Pancreas (tissue), 10 donors: ENCODE measurements around the gene KRT71. TPM values are rescaled to one million over a fixed set of nuclear protein-coding genes. Genes with fewer than 3 reads are reported as not detected.

Experiments used
- ATAC-seq, 4 donors: fragments of 200-7000 bp; cut with Tn5 transposase; one replicate each; pipeline versions ENCODE4 v1.8.0 to v1.9.1; 2020; ENCODE audit warnings: mild to moderate bottlenecking in 4 of 4, moderate library complexity in 4 of 4
- DNase-seq, 6 donors: peaks; one replicate each; pipeline ENCODE4 v3.0.0-alpha.2; 2020
- FAIRE-seq: peaks from 2 replicates; lab custom pipeline; 2012; peaks lifted over from hg19 to GRCh38; lab: Jason Lieb, UNC
- H3K27ac ChIP-seq, 4 donors: fragments of 200-600 bp; sonication (generic); 1 replicate in 3 of 4; 2 replicates in 1 of 4; pipeline versions ENCODE4 v1.5.0 to v1.8.0; 2020
- H3K27me3 ChIP-seq, 4 donors: fragments of 200-600 bp; one replicate each; pipeline ENCODE4 v1.8.0; 2021
- H3K36me3 ChIP-seq, 3 donors: fragments of 200-600 bp; sonication (generic) in 1 of 3; one replicate each; pipeline versions ENCODE4 v1.5.0 to v1.8.0; 2020 to 2021
- H3K4me1 ChIP-seq, 3 donors: fragments of 200-600 bp; one replicate each; pipeline ENCODE4 v1.8.0; 2021
- H3K4me3 ChIP-seq, 4 donors: fragments of 200-600 bp; sonication (generic) in 2 of 4; one replicate each; pipeline versions ENCODE4 v1.5.0 to v1.8.0; 2020 to 2021
- H3K9me3 ChIP-seq, 4 donors: fragments of 200-600 bp; one replicate each; pipeline ENCODE4 v1.8.0; 2021
- WGBS, 2 donors: extraction: QIAGEN DNeasy Blood & Tissue Kit; methylation state at CpG; one replicate each; pipeline ENCODE4 v1.1.7; 2013; 5-methylcytosine and 5-hydroxymethylcytosine counted together
- intact Hi-C, 3 donors: fragments of 100-400 bp; cut with DNase I; formaldehyde crosslinking; loops; one replicate each; pipeline versions ENCODE4 v1.11.1 to v1.14.2; 2022
- polyA plus RNA-seq, 2 donors: library from polyadenylated mRNA; stranded (reverse); fragments of 200-250 nt; gene quantifications; one replicate each; pipeline ENCODE4 v1.2.3, GENCODE V29; 2013
- total RNA-seq, 6 donors: library from RNA; stranded (reverse); fragmentation: NEBNext Ultra II Directional in 4 of 6; extraction: Animal tissue kit (Norgen Biotek cat#: 25700) in 4 of 6; gene quantifications; one replicate each; pipeline versions ENCODE4 v1.2.1 to v1.2.4, GENCODE V29; 2021 to 2023
- TF ChIP-seq, protein P1 (sequence below), 4 donors: fragments of 200-600 bp; sonication (generic) in 3 of 4; IDR thresholded peaks; one replicate each; pipeline versions ENCODE4 v1.5.0 to v1.8.0; 2021; ENCODE audit warnings: antibody characterized with exemption in 4 of 4
- donor health status: healthy with polysubstance abuse.
- donor health status: DM: no; HTN: no; CAD: no; lungs with moderate emphysema.
- donor health status: DM: no; HTN: no; CAD: no.
- donor health status: control.
- donor health status: control.
- donor health status: Bipolar disorder and iron deficiency.
- donor health status: DM: yes; HTN: yes; CAD: no.
- donor health status: DM: no; HTN: no; CAD: no.
- donor health status: DM: no; HTN: no; CAD: no.
- donor health status: DM: yes; HTN: yes; CAD: no.

KRT71 gene
- total and polyA plus RNA-seq, 8 donors = not detected

DNA sequence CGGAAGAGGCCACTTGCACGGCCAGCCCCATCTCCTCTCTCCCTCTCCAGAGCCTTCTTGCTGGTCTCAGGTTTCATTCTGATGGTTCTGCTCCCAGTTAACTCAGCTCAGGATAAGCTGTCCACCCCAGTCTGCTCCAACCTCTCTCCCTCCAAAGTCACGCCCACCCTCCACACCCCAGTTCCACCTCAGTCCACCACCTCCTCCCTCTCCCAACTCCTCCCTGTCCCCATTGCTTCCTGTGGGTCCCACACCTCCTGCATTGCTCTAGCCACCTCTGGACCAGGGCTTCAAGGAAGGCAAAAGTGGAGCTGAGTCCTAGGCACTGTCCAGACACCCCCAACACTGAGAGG is 13.1 kb downstream of the KRT71 start:
- intact Hi-C loops = no loop called here
- Histone ChIP-seq H3K4me3 (no peak overlapping the region), H3K36me3 (no peaks in the 10 kb centered on the region), H3K4me1 (no peaks in the 10 kb centered on the region), H3K27ac (no peak overlapping the region), H3K9me3 (no peaks in the 10 kb centered on the region), H3K27me3 (no peaks in the 10 kb centered on the region)
- FAIRE-seq (no peak), DNase-seq (no peak), ATAC-seq (no peak)
- TF ChIP-seq, protein P1, sequence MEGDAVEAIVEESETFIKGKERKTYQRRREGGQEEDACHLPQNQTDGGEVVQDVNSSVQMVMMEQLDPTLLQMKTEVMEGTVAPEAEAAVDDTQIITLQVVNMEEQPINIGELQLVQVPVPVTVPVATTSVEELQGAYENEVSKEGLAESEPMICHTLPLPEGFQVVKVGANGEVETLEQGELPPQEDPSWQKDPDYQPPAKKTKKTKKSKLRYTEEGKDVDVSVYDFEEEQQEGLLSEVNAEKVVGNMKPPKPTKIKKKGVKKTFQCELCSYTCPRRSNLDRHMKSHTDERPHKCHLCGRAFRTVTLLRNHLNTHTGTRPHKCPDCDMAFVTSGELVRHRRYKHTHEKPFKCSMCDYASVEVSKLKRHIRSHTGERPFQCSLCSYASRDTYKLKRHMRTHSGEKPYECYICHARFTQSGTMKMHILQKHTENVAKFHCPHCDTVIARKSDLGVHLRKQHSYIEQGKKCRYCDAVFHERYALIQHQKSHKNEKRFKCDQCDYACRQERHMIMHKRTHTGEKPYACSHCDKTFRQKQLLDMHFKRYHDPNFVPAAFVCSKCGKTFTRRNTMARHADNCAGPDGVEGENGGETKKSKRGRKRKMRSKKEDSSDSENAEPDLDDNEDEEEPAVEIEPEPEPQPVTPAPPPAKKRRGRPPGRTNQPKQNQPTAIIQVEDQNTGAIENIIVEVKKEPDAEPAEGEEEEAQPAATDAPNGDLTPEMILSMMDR (IDR thresholded peaks at IDR 0.05) = no peak
- whole genome bisulfite sequencing, 2 donors = 88 to 89% methylated on average over 3 of the region's 3 CpGs

- no peaks in the 10 kb centered on the region for H3K27me3 ChIP-seq
- H3K27ac ChIP-seq = no peak overlapping the region
- no peaks in the 10 kb centered on the region for H3K36me3 ChIP-seq
- ATAC-seq (no peak), FAIRE-seq (no peak), DNase-seq (no peak)
- intact Hi-C loops = no loop called here
- H3K4me1 ChIP-seq = no peaks in the 10 kb centered on the region
- TF ChIP-seq, protein P1 (IDR thresholded peaks at IDR 0.05) = no peak
- 56 to 61% methylated on average over 5 of the region's 5 CpGs for WGBS, 2 donors
- H3K9me3 ChIP-seq = no peaks in the 10 kb centered on the region
- H3K4me3 ChIP-seq = no peak overlapping the region
Observed at GRCh38 chr12:52539083-52539820, 13.7 kb downstream of the KRT71 start.

- intact Hi-C loops = no loop called here
- DNase-seq (no peak), ATAC-seq (no peak), FAIRE-seq (no peak)
- WGBS, 2 donors = 53 to 67% methylated on average over 3 of the region's 3 CpGs
- Histone ChIP-seq H3K4me3 (no peak overlapping the region), H3K27ac (no peak overlapping the region), H3K9me3 (no peaks in the 10 kb centered on the region), H3K27me3 (no peaks in the 10 kb centered on the region), H3K4me1 (no peaks in the 10 kb centered on the region), H3K36me3 (no peaks in the 10 kb centered on the region)
- TF ChIP-seq, protein P1 (IDR thresholded peaks at IDR 0.05) = no peak
Observed at GRCh38 chr12:52537101-52537500, 15.8 kb downstream of the KRT71 start.

DNA sequence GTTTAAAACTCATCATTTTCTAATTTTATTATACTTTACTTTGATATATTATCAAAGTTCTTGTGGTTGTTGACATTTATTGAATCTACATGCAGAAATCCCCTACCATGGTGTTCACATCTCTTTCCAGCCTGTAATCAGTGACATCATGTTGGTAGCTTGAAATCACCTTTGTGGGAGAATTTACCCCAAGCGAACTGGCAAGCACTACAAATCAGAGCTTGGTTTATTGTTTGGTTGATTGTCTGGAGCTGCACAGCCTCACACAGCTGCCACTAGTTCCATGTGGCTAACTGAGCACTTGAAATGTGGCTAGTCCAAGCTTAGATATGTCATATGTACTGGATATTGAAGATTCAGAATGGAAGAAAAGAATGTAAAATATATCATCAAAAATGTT is 17.4 kb downstream of the KRT71 start:
- WGBS, 2 donors = 0 to 24% methylated on average over 1 of the region's 1 CpG
- no peak for FAIRE-seq
- TF ChIP-seq, protein P1 (IDR thresholded peaks at IDR 0.05) = no peak
- Histone ChIP-seq H3K27ac (no peak overlapping the region), H3K9me3 (no peaks in the 10 kb centered on the region), H3K4me3 (no peak overlapping the region), H3K4me1 (no peaks in the 10 kb centered on the region), H3K36me3 (no peaks in the 10 kb centered on the region), H3K27me3 (no peaks in the 10 kb centered on the region)
- intact Hi-C loops = no loop called here
- ATAC-seq = no peak
- DNase-seq = no peak

- no peak for DNase-seq
- H3K27ac ChIP-seq = no peak overlapping the region
- FAIRE-seq = no peak
- WGBS, 2 donors = 50 to 70% methylated on average over 5 of the region's 5 CpGs
- H3K27me3 ChIP-seq = no peaks in the 10 kb centered on the region
- H3K36me3 ChIP-seq = no peaks in the 10 kb centered on the region
- no peaks in the 10 kb centered on the region for H3K9me3 ChIP-seq
- no peak overlapping the region for H3K4me3 ChIP-seq
- TF ChIP-seq, protein P1 (IDR thresholded peaks at IDR 0.05) = no peak
- H3K4me1 ChIP-seq = no peaks in the 10 kb centered on the region
- ATAC-seq = peak in 1 of 4 donors; percentile 54
- intact Hi-C loops = no loop called here
Observed at GRCh38 chr12:52534482-52534881, 18.5 kb downstream of the KRT71 start.
